H1 (cell line): ENCODE measurements around the gene DDR2. TPM values are rescaled to one million over a fixed set of nuclear protein-coding genes. Genes with fewer than 3 reads are reported as not detected.

Source experiments
- CTCF ChIA-PET: fragments of 300-600 bp; sonication (Branson Sonifier 250); formaldehyde crosslinking; loops from one replicate; lab custom pipeline; 2021; ENCODE audit not compliant: partially characterized antibody; lab: Charles Lee
- POLR2A ChIA-PET: fragments of 300-600 bp; sonication (Branson Sonifier 250); formaldehyde crosslinking; loops from one replicate; lab custom pipeline; 2021; ENCODE audit warnings: inconsistent platforms; ENCODE audit not compliant: partially characterized antibody; lab: Charles Lee
- DNase-seq, 2 experiments: peaks; one replicate each; pipeline versions ENCODE4 v3.0.0 to v3.0.0-alpha.2; 2010 to 2022; ENCODE audit warnings: low spot score in 2 of 2, low read depth in 1 of 2, mixed read lengths in 1 of 2
- FAIRE-seq: peaks from 2 replicates; lab custom pipeline; 2011; peaks lifted over from hg19 to GRCh38; lab: Jason Lieb, UNC
- H2AFZ ChIP-seq: 2 replicates; pipeline ENCODE4 v1.8.1; 2012; ENCODE audit warnings: low read length, inconsistent platforms
- H2AK5ac ChIP-seq: 2 replicates; pipeline ENCODE4 v1.6.1; 2013; ENCODE audit warnings: low read depth, low read length
- H2BK120ac ChIP-seq: replicated peaks from 2 replicates; pipeline ENCODE3; 2013; ENCODE audit warnings: low read depth, low read length, inconsistent platforms
- H2BK12ac ChIP-seq: 2 replicates; pipeline ENCODE4 v1.6.1; 2013; ENCODE audit warnings: low read depth, low read length
- H2BK15ac ChIP-seq: 2 replicates; pipeline ENCODE4 v1.6.1; 2013; ENCODE audit warnings: low read length
- H2BK20ac ChIP-seq: 2 replicates; pipeline ENCODE4 v1.6.1; 2013; ENCODE audit warnings: low read length
- H2BK5ac ChIP-seq: 2 replicates; pipeline ENCODE4 v1.6.1; 2013; ENCODE audit warnings: low read depth, low read length
- H3K14ac ChIP-seq: 2 replicates; pipeline ENCODE4 v1.6.1; 2013; ENCODE audit warnings: inconsistent platforms; ENCODE audit not compliant: insufficient read length
- H3K18ac ChIP-seq: 2 replicates; pipeline ENCODE4 v1.6.1; 2013; ENCODE audit warnings: low read length; ENCODE audit errors: extremely low read depth
- H3K23ac ChIP-seq: 2 replicates; pipeline ENCODE4 v1.6.1; 2013; ENCODE audit warnings: inconsistent platforms; ENCODE audit not compliant: insufficient read length
- H3K23me2 ChIP-seq: 2 replicates; pipeline ENCODE4 v1.6.1; 2013; ENCODE audit warnings: low read depth, low read length
- H3K27ac ChIP-seq: 2 replicates; pipeline ENCODE4 v1.6.1; 2011; ENCODE audit warnings: low read depth, low read length, inconsistent platforms
- H3K27me3 ChIP-seq, 4 experiments: replicated peaks in 1 of 4; 1 replicate in 1 of 4; 2 replicates in 3 of 4; pipeline versions ENCODE4 v1.6.1 to v1.8.1; 2011 to 2013; ENCODE audit warnings: low read length in 3 of 4, mild to moderate bottlenecking in 3 of 4, inconsistent platforms in 2 of 4, mixed read lengths in 2 of 4, moderate library complexity in 1 of 4; ENCODE audit not compliant: control insufficient read depth in 3 of 4, insufficient read depth in 3 of 4; ENCODE audit errors: extremely low read depth in 1 of 4
- H3K36me3 ChIP-seq, 4 experiments: 2 replicates each; pipeline versions ENCODE4 v1.6.1 to v1.8.1; 2011 to 2013; ENCODE audit warnings: mild to moderate bottlenecking in 4 of 4, low read length in 3 of 4, moderate library complexity in 2 of 4, control low read depth in 1 of 4, inconsistent platforms in 1 of 4; ENCODE audit not compliant: insufficient read depth in 4 of 4, control insufficient read depth in 2 of 4
- H3K4ac ChIP-seq: replicated peaks from 2 replicates; pipeline ENCODE3; 2013; ENCODE audit warnings: low read length, low read depth, mixed read lengths, inconsistent platforms; ENCODE audit not compliant: insufficient read length
- H3K4me1 ChIP-seq, 4 experiments: replicated peaks in 1 of 4; 1 replicate in 1 of 4; 2 replicates in 3 of 4; pipeline versions ENCODE4 v1.6.1 to v1.8.1; 2011 to 2013; ENCODE audit warnings: low read length in 3 of 4, inconsistent platforms in 2 of 4, mixed read lengths in 1 of 4; ENCODE audit not compliant: insufficient read depth in 4 of 4, control insufficient read depth in 3 of 4
- H3K4me2 ChIP-seq, 2 experiments: 2 replicates each; pipeline versions ENCODE4 v1.6.1 to v1.8.1; 2011 to 2013; ENCODE audit warnings: low read depth in 2 of 2, low read length in 2 of 2, control low read depth in 1 of 2, inconsistent platforms in 1 of 2, mild to moderate bottlenecking in 1 of 2; ENCODE audit not compliant: insufficient read depth in 1 of 2
- H3K4me3 ChIP-seq, 4 experiments: fragments of 200-600, 300-600 bp in 1 of 4; sonication (generic), shearing (Covaris generic), sonication (Bioruptor Twin) in 1 of 4; 2 replicates each; pipeline versions ENCODE4 v1.5.1 to v1.8.1; 2011 to 2016; ENCODE audit warnings: low read length in 4 of 4, low read depth in 3 of 4, control low read depth in 2 of 4, inconsistent platforms in 2 of 4, mild to moderate bottlenecking in 2 of 4, mixed read lengths in 1 of 4, moderate library complexity in 1 of 4; ENCODE audit not compliant: insufficient read depth in 2 of 4; ENCODE audit errors: extremely low read depth in 1 of 4
- H3K56ac ChIP-seq: replicated peaks from 2 replicates; pipeline ENCODE3; 2013; ENCODE audit warnings: low read depth, mild to moderate bottlenecking, mixed read lengths, low read length, inconsistent platforms; ENCODE audit not compliant: insufficient read length
- H3K79me1 ChIP-seq: 2 replicates; pipeline ENCODE4 v1.6.1; 2013; ENCODE audit warnings: low read depth, low read length, control low read depth
- H3K79me2 ChIP-seq, 2 experiments: 2 replicates each; pipeline versions ENCODE4 v1.6.1 to v1.8.1; 2012 to 2013; ENCODE audit warnings: low read length in 2 of 2, mild to moderate bottlenecking in 2 of 2, inconsistent platforms in 1 of 2; ENCODE audit not compliant: insufficient read depth in 2 of 2, control insufficient read depth in 1 of 2
- H3K9ac ChIP-seq, 4 experiments: replicated peaks in 1 of 4; 1 replicate in 1 of 4; 2 replicates in 3 of 4; pipeline versions ENCODE4 v1.6.1 to v1.8.1; 2011 to 2013; ENCODE audit warnings: low read depth in 3 of 4, low read length in 3 of 4, control low read depth in 2 of 4, mild to moderate bottlenecking in 2 of 4, moderate library complexity in 2 of 4, inconsistent platforms in 1 of 4; ENCODE audit errors: extremely low read depth in 1 of 4
- H3K9me3 ChIP-seq, 2 experiments: 2 replicates each; pipeline versions ENCODE4 v1.6.1 to v1.8.1; 2012 to 2013; ENCODE audit warnings: mild to moderate bottlenecking in 2 of 2, moderate library complexity in 2 of 2, control low read depth in 1 of 2, inconsistent platforms in 1 of 2, low read depth in 1 of 2, low read length in 1 of 2, mixed read lengths in 1 of 2; ENCODE audit not compliant: insufficient read depth in 2 of 2
- H4K20me1 ChIP-seq, 2 experiments: replicated peaks in 1 of 2; 2 replicates each; pipeline versions ENCODE3 to v1.8.1; 2011 to 2013; ENCODE audit warnings: inconsistent platforms in 2 of 2, low read length in 2 of 2, mild to moderate bottlenecking in 1 of 2; ENCODE audit not compliant: insufficient read depth in 2 of 2, control insufficient read depth in 1 of 2
- H4K5ac ChIP-seq: 2 replicates; pipeline ENCODE4 v1.6.1; 2013; ENCODE audit warnings: low read length, low read depth, mixed read lengths, inconsistent platforms; ENCODE audit not compliant: insufficient read length
- H4K8ac ChIP-seq: 2 replicates; pipeline ENCODE4 v1.8.0; 2013; ENCODE audit warnings: mild to moderate bottlenecking, moderate library complexity, low read length, inconsistent platforms; ENCODE audit not compliant: insufficient read depth; ENCODE audit errors: extremely low read depth
- H4K91ac ChIP-seq: replicated peaks from 2 replicates; pipeline ENCODE3; 2013; ENCODE audit warnings: low read length, mixed read lengths, inconsistent platforms; ENCODE audit not compliant: insufficient read length
- BRCA1 ChIP-seq: IDR thresholded peaks from 2 replicates; pipeline ENCODE4 v1.6.1; 2012; ENCODE audit warnings: low read depth, low read length, improper control_type of control experiment
- CBX8 ChIP-seq: fragments of 300-800, 300-1000 bp; sonication (generic); IDR thresholded peaks from 2 replicates; pipeline ENCODE4 v1.7.1; 2016; ENCODE audit warnings: low read depth, low read length, borderline replicate concordance
- CHD2 ChIP-seq: IDR thresholded peaks from 2 replicates; pipeline ENCODE4 v1.6.1; 2012; ENCODE audit warnings: low read length, improper control_type of control experiment
- EZH2 ChIP-seq: fragments of 200-600 bp; sonication (generic); IDR thresholded peaks from 2 replicates; pipeline ENCODE4 v1.7.1; 2012; ENCODE audit warnings: low read depth, mild to moderate bottlenecking, moderate library complexity, low read length, inconsistent platforms; ENCODE audit not compliant: severe bottlenecking
- GTF2F1 ChIP-seq: IDR thresholded peaks from 2 replicates; pipeline ENCODE4 v1.6.1; 2012; ENCODE audit warnings: low read depth, low read length, improper control_type of control experiment, borderline replicate concordance
- KDM1A ChIP-seq: fragments of 200-600, 300-600 bp; sonication (generic); IDR thresholded peaks from 2 replicates; pipeline ENCODE4 v1.7.1; 2016; ENCODE audit warnings: mild to moderate bottlenecking, low read length, borderline replicate concordance
- KDM5A ChIP-seq: fragments of 200-600 bp; IDR thresholded peaks from 2 replicates; pipeline ENCODE4 v1.7.1; 2012; ENCODE audit warnings: mild to moderate bottlenecking, low read length, inconsistent platforms, mixed read lengths
- RBBP5 ChIP-seq: IDR thresholded peaks from 2 replicates; pipeline ENCODE4 v1.7.1; 2012; ENCODE audit warnings: low read depth, mild to moderate bottlenecking, inconsistent platforms, low read length, moderate library complexity, borderline replicate concordance
- RFX5 ChIP-seq: IDR thresholded peaks from 2 replicates; pipeline ENCODE4 v1.6.1; 2011; ENCODE audit warnings: low read depth, low read length, improper control_type of control experiment, borderline replicate concordance
- RNF2 ChIP-seq: fragments of 200-900, 300-1000 bp; sonication (generic); IDR thresholded peaks from 2 replicates; pipeline ENCODE4 v1.7.1; 2016; ENCODE audit warnings: borderline replicate concordance, low read depth, mild to moderate bottlenecking, antibody characterized with exemption, low read length; ENCODE audit not compliant: poor library complexity, severe bottlenecking; ENCODE audit errors: missing control alignments
- RXRA ChIP-seq: IDR thresholded peaks from 2 replicates; pipeline ENCODE4 v1.6.1; 2011; ENCODE audit warnings: low read depth, mild to moderate bottlenecking, low read length, moderate library complexity; ENCODE audit not compliant: insufficient read depth
- SP1 ChIP-seq: IDR thresholded peaks from 2 replicates; pipeline ENCODE4 v1.6.1; 2011; ENCODE audit warnings: low read depth, low read length
- TBP ChIP-seq: IDR thresholded peaks from 2 replicates; pipeline ENCODE4 v1.6.1; 2011; ENCODE audit warnings: low read depth, low read length, improper control_type of control experiment
- ZNF274 ChIP-seq: IDR thresholded peaks from 2 replicates; pipeline ENCODE4 v1.7.0; 2012; ENCODE audit warnings: low read length, borderline replicate concordance; ENCODE audit errors: extremely low read depth
- WGBS, 2 experiments: shearing (Covaris generic) in 1 of 2; methylation state at CpG; one replicate each; pipeline versions ENCODE4 v1.1.6 to v1.1.7; 2013 to 2015; ENCODE audit warnings: low lambda C conversion rate in 2 of 2, mixed read lengths in 2 of 2, inconsistent platforms in 1 of 2, low coverage in 1 of 2, missing lambda C conversion rate in 1 of 2; ENCODE audit not compliant: insufficient replicate concordance in 2 of 2, insufficient coverage in 1 of 2, insufficient read length in 1 of 2; ENCODE audit errors: extremely low coverage in 1 of 2, missing lambda C conversion rate in 1 of 2; 5-methylcytosine and 5-hydroxymethylcytosine counted together
- polyA plus RNA-seq, 7 experiments: library from polyadenylated mRNA; depleted of rRNA in 3 of 7; stranded (reverse) in 5 of 7; unstranded in 2 of 7; fragments of >200 nt in 5 of 7; fragments of 200-250 nt in 2 of 7; gene quantifications; 1 replicate in 5 of 7; 2 replicates in 1 of 7; 4 replicates in 1 of 7; pipeline versions ENCODE4 v1.2.1 to v1.2.3, GENCODE V29; 2011 to 2013; ENCODE audit warnings: missing spikeins in 2 of 7, mixed read lengths in 2 of 7
- total RNA-seq: library from RNA; stranded (reverse); fragmentation: NEBNext Ultra II Directional; extraction: Animal tissue kit (Norgen Biotek cat#: 25700); gene quantifications from 2 replicates; pipeline ENCODE4 v1.2.1, GENCODE V29; 2021
- TF ChIP-seq, protein P1 (sequence below): IDR thresholded peaks from 2 replicates; pipeline ENCODE4 v1.6.1; 2012; ENCODE audit warnings: inconsistent platforms

DDR2 gene
- total and polyA plus RNA-seq, 2 of the 8 experiments (the other 6 are each of a cell fraction or from before 2014, with no cell fraction given), result 1.00 to 2.1 TPM

DNA sequence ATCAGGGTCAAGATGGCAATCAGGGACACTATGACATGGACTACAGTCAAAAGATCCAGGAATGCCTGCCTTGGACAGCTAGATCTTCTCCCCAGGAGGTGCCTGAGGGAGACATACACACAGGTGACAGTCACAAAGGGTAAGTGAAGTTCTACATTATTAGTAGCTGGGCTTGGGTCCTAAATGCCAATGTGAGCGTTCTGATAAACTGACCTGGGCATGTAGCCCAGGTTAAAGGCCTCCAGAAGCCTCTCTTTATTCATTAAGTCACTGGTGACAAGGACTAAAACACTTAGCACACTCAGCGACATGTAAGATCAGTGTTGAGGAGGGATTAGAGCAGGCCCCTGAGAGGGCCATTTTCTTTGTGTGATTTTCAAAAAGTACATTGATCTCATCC, 109.3 kb downstream of the DDR2 start:
- Histone ChIP-seq H3K79me1 (no peaks in the 10 kb centered on the region), H3K4me2 (no peak overlapping the region), H3K56ac (no peak overlapping the region), H3K23ac (no peak overlapping the region), H3K27ac (no peak overlapping the region), H3K27me3 (no peaks in the 10 kb centered on the region), H3K36me3 (no peaks in the 10 kb centered on the region; a peak in 1 of 8 replicates), H3K79me2 (no peaks in the 10 kb centered on the region), H3K14ac (no peak overlapping the region), H3K4me3 (no peak overlapping the region), H3K18ac (no peak overlapping the region), H2BK15ac (no peak overlapping the region), H3K9me3 (peaks cover 8% of the 10 kb centered on the region in 2 experiments; a peak in 3 of 4 replicates), H3K4me1 (no peaks in the 10 kb centered on the region), H3K9ac (no peak overlapping the region), H4K8ac (no peak overlapping the region), H2AK5ac (no peak overlapping the region), H2BK20ac (no peak overlapping the region), H4K91ac (no peak overlapping the region), H3K4ac (no peak overlapping the region), H2AFZ (no peak overlapping the region), H2BK12ac (no peak overlapping the region), H4K20me1 (no peaks in the 10 kb centered on the region), H3K23me2 (no peaks in the 10 kb centered on the region), H2BK120ac (no peak overlapping the region), H4K5ac (no peak overlapping the region), H2BK5ac (no peak overlapping the region)
- CTCF ChIA-PET, result no interaction called here
- TF ChIP-seq GTF2F1 (no peak), TBP (no peak), EZH2 (no peak), KDM1A (no peak), RFX5 (no peak), RBBP5 (no peak), SP1 (no peak), RNF2 (no peak), BRCA1 (no peak), ZNF274 (no peak), KDM5A (no peak), CBX8 (no peak), CHD2 (no peak), RXRA (no peak)
- TF ChIP-seq, protein P1, sequence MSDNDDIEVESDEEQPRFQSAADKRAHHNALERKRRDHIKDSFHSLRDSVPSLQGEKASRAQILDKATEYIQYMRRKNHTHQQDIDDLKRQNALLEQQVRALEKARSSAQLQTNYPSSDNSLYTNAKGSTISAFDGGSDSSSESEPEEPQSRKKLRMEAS, result no peak
- FAIRE-seq, result no peak
- POLR2A ChIA-PET, result no interaction called here
- 86% methylated on average over 2 of the region's 2 CpGs; no CpG with 5 or more reads in 1 of the 2 experiments for WGBS, 2 experiments
- no peak for DNase-seq
